Heart left ventricle (tissue), 13 donors: ENCODE measurements around the gene TXNIP.

Experiments
- CTCF ChIP-seq, 12 donors: fragments of 200-600 bp; sonication (generic) in 4 of 12; IDR thresholded peaks; one replicate each; pipeline versions ENCODE4 v1.5.0 to v1.8.0; 2018 to 2022; ENCODE audit warnings: antibody characterized with exemption in 12 of 12, mild to moderate bottlenecking in 5 of 12
- POLR2A ChIP-seq, 2 donors: fragments of 450-650 bp; IDR thresholded peaks; one replicate each; pipeline ENCODE4 v1.6.1; 2017; ENCODE audit warnings: antibody characterized with exemption in 2 of 2, mild to moderate bottlenecking in 2 of 2, moderate library complexity in 2 of 2
- donor health status: ischemic (EF 13 %, LVEDD 7.1; RV severe dilation, severe dysfunction).
- donor health status: DM: no; HTN: yes; CAD: no.
- donor health status: DM: no; HTN: no; CAD: no.
- donor health status: ischemic (EF 25% LVEDD 6.9; RV normal size, moderate dysfunction).
- donor health status: ischemic (EF 25% LVEDD 5.7; RV mildly dilated, moderate dysfunction).
- donor health status: ischemic (EF 35%, LVEDD 5.7; RV mildly dilated, moderate dysfunction).
- donor health status: nonischemic (EF 11% LVEDD 7.7; RV severe dilation, severe dysfunction).
- donor health status: DM: yes; HTN: yes; CAD: no.
- donor health status: PGD.
- donor health status: ischemic (EF 29% LVEDD 5.4; RV normal size, mild dysfunction).
- donor health status: nonischemic (EF 23%, LVEDD 6.1; RV moderate dilation, normal function).

GRCh38 chr1:145962157-145963102 is 33.9 kb downstream of the TXNIP start:
- no peak for TF ChIP-seq CTCF (IDR thresholded peaks at IDR 0.05)
- no peak for TF ChIP-seq POLR2A (IDR thresholded peaks at IDR 0.05)
